H1 (cell line): Measurements from ENCODE around the gene CADM1. TPM values are rescaled to one million over a fixed set of nuclear protein-coding genes. Genes with fewer than 3 reads are reported as not detected.

Experiments used
- CTCF ChIA-PET: fragments of 300-600 bp; sonication (Branson Sonifier 250); formaldehyde crosslinking; loops from one replicate; lab custom pipeline; 2021; ENCODE audit not compliant: partially characterized antibody; lab: Charles Lee
- POLR2A ChIA-PET: fragments of 300-600 bp; sonication (Branson Sonifier 250); formaldehyde crosslinking; loops from one replicate; lab custom pipeline; 2021; ENCODE audit warnings: inconsistent platforms; ENCODE audit not compliant: partially characterized antibody; lab: Charles Lee
- DNase-seq, 2 experiments: peaks; one replicate each; pipeline versions ENCODE4 v3.0.0 to v3.0.0-alpha.2; 2010 to 2022; ENCODE audit warnings: low spot score in 2 of 2, low read depth in 1 of 2, mixed read lengths in 1 of 2
- FAIRE-seq: peaks from 2 replicates; lab custom pipeline; 2011; peaks lifted over from hg19 to GRCh38; lab: Jason Lieb, UNC
- H2AFZ ChIP-seq: 2 replicates; pipeline ENCODE4 v1.8.1; 2012; ENCODE audit warnings: low read length, inconsistent platforms
- H2AK5ac ChIP-seq: 2 replicates; pipeline ENCODE4 v1.6.1; 2013; ENCODE audit warnings: low read depth, low read length
- H2BK120ac ChIP-seq: replicated peaks from 2 replicates; pipeline ENCODE3; 2013; ENCODE audit warnings: low read depth, low read length, inconsistent platforms
- H2BK12ac ChIP-seq: 2 replicates; pipeline ENCODE4 v1.6.1; 2013; ENCODE audit warnings: low read depth, low read length
- H2BK15ac ChIP-seq: 2 replicates; pipeline ENCODE4 v1.6.1; 2013; ENCODE audit warnings: low read length
- H2BK20ac ChIP-seq: 2 replicates; pipeline ENCODE4 v1.6.1; 2013; ENCODE audit warnings: low read length
- H2BK5ac ChIP-seq: 2 replicates; pipeline ENCODE4 v1.6.1; 2013; ENCODE audit warnings: low read depth, low read length
- H3K14ac ChIP-seq: 2 replicates; pipeline ENCODE4 v1.6.1; 2013; ENCODE audit warnings: inconsistent platforms; ENCODE audit not compliant: insufficient read length
- H3K18ac ChIP-seq: 2 replicates; pipeline ENCODE4 v1.6.1; 2013; ENCODE audit warnings: low read length; ENCODE audit errors: extremely low read depth
- H3K23ac ChIP-seq: 2 replicates; pipeline ENCODE4 v1.6.1; 2013; ENCODE audit warnings: inconsistent platforms; ENCODE audit not compliant: insufficient read length
- H3K23me2 ChIP-seq: 2 replicates; pipeline ENCODE4 v1.6.1; 2013; ENCODE audit warnings: low read depth, low read length
- H3K27ac ChIP-seq: 2 replicates; pipeline ENCODE4 v1.6.1; 2011; ENCODE audit warnings: low read depth, low read length, inconsistent platforms
- H3K27me3 ChIP-seq, 4 experiments: replicated peaks in 1 of 4; 1 replicate in 1 of 4; 2 replicates in 3 of 4; pipeline versions ENCODE4 v1.6.1 to v1.8.1; 2011 to 2013; ENCODE audit warnings: low read length in 3 of 4, mild to moderate bottlenecking in 3 of 4, inconsistent platforms in 2 of 4, mixed read lengths in 2 of 4, moderate library complexity in 1 of 4; ENCODE audit not compliant: control insufficient read depth in 3 of 4, insufficient read depth in 3 of 4; ENCODE audit errors: extremely low read depth in 1 of 4
- H3K36me3 ChIP-seq, 4 experiments: 2 replicates each; pipeline versions ENCODE4 v1.6.1 to v1.8.1; 2011 to 2013; ENCODE audit warnings: mild to moderate bottlenecking in 4 of 4, low read length in 3 of 4, moderate library complexity in 2 of 4, control low read depth in 1 of 4, inconsistent platforms in 1 of 4; ENCODE audit not compliant: insufficient read depth in 4 of 4, control insufficient read depth in 2 of 4
- H3K4ac ChIP-seq: replicated peaks from 2 replicates; pipeline ENCODE3; 2013; ENCODE audit warnings: low read length, low read depth, mixed read lengths, inconsistent platforms; ENCODE audit not compliant: insufficient read length
- H3K4me1 ChIP-seq, 4 experiments: replicated peaks in 1 of 4; 1 replicate in 1 of 4; 2 replicates in 3 of 4; pipeline versions ENCODE4 v1.6.1 to v1.8.1; 2011 to 2013; ENCODE audit warnings: low read length in 3 of 4, inconsistent platforms in 2 of 4, mixed read lengths in 1 of 4; ENCODE audit not compliant: insufficient read depth in 4 of 4, control insufficient read depth in 3 of 4
- H3K4me2 ChIP-seq, 2 experiments: 2 replicates each; pipeline versions ENCODE4 v1.6.1 to v1.8.1; 2011 to 2013; ENCODE audit warnings: low read depth in 2 of 2, low read length in 2 of 2, control low read depth in 1 of 2, inconsistent platforms in 1 of 2, mild to moderate bottlenecking in 1 of 2; ENCODE audit not compliant: insufficient read depth in 1 of 2
- H3K4me3 ChIP-seq, 4 experiments: fragments of 200-600, 300-600 bp in 1 of 4; sonication (generic), shearing (Covaris generic), sonication (Bioruptor Twin) in 1 of 4; 2 replicates each; pipeline versions ENCODE4 v1.5.1 to v1.8.1; 2011 to 2016; ENCODE audit warnings: low read length in 4 of 4, low read depth in 3 of 4, control low read depth in 2 of 4, inconsistent platforms in 2 of 4, mild to moderate bottlenecking in 2 of 4, mixed read lengths in 1 of 4, moderate library complexity in 1 of 4; ENCODE audit not compliant: insufficient read depth in 2 of 4; ENCODE audit errors: extremely low read depth in 1 of 4
- H3K56ac ChIP-seq: replicated peaks from 2 replicates; pipeline ENCODE3; 2013; ENCODE audit warnings: low read depth, mild to moderate bottlenecking, mixed read lengths, low read length, inconsistent platforms; ENCODE audit not compliant: insufficient read length
- H3K79me1 ChIP-seq: 2 replicates; pipeline ENCODE4 v1.6.1; 2013; ENCODE audit warnings: low read depth, low read length, control low read depth
- H3K79me2 ChIP-seq, 2 experiments: 2 replicates each; pipeline versions ENCODE4 v1.6.1 to v1.8.1; 2012 to 2013; ENCODE audit warnings: low read length in 2 of 2, mild to moderate bottlenecking in 2 of 2, inconsistent platforms in 1 of 2; ENCODE audit not compliant: insufficient read depth in 2 of 2, control insufficient read depth in 1 of 2
- H3K9ac ChIP-seq, 4 experiments: replicated peaks in 1 of 4; 1 replicate in 1 of 4; 2 replicates in 3 of 4; pipeline versions ENCODE4 v1.6.1 to v1.8.1; 2011 to 2013; ENCODE audit warnings: low read depth in 3 of 4, low read length in 3 of 4, control low read depth in 2 of 4, mild to moderate bottlenecking in 2 of 4, moderate library complexity in 2 of 4, inconsistent platforms in 1 of 4; ENCODE audit errors: extremely low read depth in 1 of 4
- H3K9me3 ChIP-seq, 2 experiments: 2 replicates each; pipeline versions ENCODE4 v1.6.1 to v1.8.1; 2012 to 2013; ENCODE audit warnings: mild to moderate bottlenecking in 2 of 2, moderate library complexity in 2 of 2, control low read depth in 1 of 2, inconsistent platforms in 1 of 2, low read depth in 1 of 2, low read length in 1 of 2, mixed read lengths in 1 of 2; ENCODE audit not compliant: insufficient read depth in 2 of 2
- H4K20me1 ChIP-seq, 2 experiments: replicated peaks in 1 of 2; 2 replicates each; pipeline versions ENCODE3 to v1.8.1; 2011 to 2013; ENCODE audit warnings: inconsistent platforms in 2 of 2, low read length in 2 of 2, mild to moderate bottlenecking in 1 of 2; ENCODE audit not compliant: insufficient read depth in 2 of 2, control insufficient read depth in 1 of 2
- H4K5ac ChIP-seq: 2 replicates; pipeline ENCODE4 v1.6.1; 2013; ENCODE audit warnings: low read length, low read depth, mixed read lengths, inconsistent platforms; ENCODE audit not compliant: insufficient read length
- H4K8ac ChIP-seq: 2 replicates; pipeline ENCODE4 v1.8.0; 2013; ENCODE audit warnings: mild to moderate bottlenecking, moderate library complexity, low read length, inconsistent platforms; ENCODE audit not compliant: insufficient read depth; ENCODE audit errors: extremely low read depth
- H4K91ac ChIP-seq: replicated peaks from 2 replicates; pipeline ENCODE3; 2013; ENCODE audit warnings: low read length, mixed read lengths, inconsistent platforms; ENCODE audit not compliant: insufficient read length
- CEBPB ChIP-seq: IDR thresholded peaks from 2 replicates; pipeline ENCODE4 v1.6.1; 2012; ENCODE audit warnings: low read depth, low read length
- polyA plus RNA-seq, 7 experiments: library from polyadenylated mRNA; depleted of rRNA in 3 of 7; stranded (reverse) in 5 of 7; unstranded in 2 of 7; fragments of >200 nt in 5 of 7; fragments of 200-250 nt in 2 of 7; gene quantifications; 1 replicate in 5 of 7; 2 replicates in 1 of 7; 4 replicates in 1 of 7; pipeline versions ENCODE4 v1.2.1 to v1.2.3, GENCODE V29; 2011 to 2013; ENCODE audit warnings: missing spikeins in 2 of 7, mixed read lengths in 2 of 7
- total RNA-seq: library from RNA; stranded (reverse); fragmentation: NEBNext Ultra II Directional; extraction: Animal tissue kit (Norgen Biotek cat#: 25700); gene quantifications from 2 replicates; pipeline ENCODE4 v1.2.1, GENCODE V29; 2021

Gene CADM1
- total and polyA plus RNA-seq, 2 of the 8 experiments (the other 6 are each of a cell fraction or from before 2014, with no cell fraction given) = 8.3 to 25.3 TPM

DNA sequence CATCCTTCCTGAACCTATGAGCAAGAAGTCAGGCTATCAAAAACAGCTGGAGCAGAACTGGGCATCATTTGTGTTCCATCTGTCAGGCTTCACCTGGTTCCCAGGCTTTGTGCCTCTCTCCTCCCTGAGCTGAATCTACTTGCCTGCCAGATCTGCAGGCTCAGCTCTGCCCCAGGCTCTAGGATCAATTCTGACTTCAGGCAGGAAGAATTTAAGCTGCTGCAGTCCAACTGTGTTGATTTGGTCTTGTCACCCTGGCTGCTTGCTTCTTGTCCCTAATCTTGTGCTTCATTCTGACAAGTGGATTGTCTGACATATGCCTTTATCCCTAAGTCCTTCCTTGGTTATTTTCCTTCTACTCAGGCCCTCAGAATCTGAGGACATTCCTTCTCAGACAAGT lies 31.6 kb upstream of the CADM1 start:
- Histone ChIP-seq H2BK120ac (no peak overlapping the region), H4K20me1 (no peaks in the 10 kb centered on the region), H4K8ac (no peak overlapping the region), H3K36me3 (no peaks in the 10 kb centered on the region), H3K27me3 (no peaks in the 10 kb centered on the region; a peak in 1 of 7 replicates), H3K9ac (no peak overlapping the region), H3K4ac (no peak overlapping the region), H2BK12ac (no peak overlapping the region), H2BK5ac (no peak overlapping the region), H3K79me1 (no peaks in the 10 kb centered on the region), H4K5ac (no peak overlapping the region), H3K4me3 (no peak overlapping the region), H3K27ac (no peak overlapping the region; the same call in 1 of the 2 replicates), H3K4me2 (no peak overlapping the region), H2AK5ac (no peak overlapping the region), H3K4me1 (peaks cover 0 to 4% (median under 1%) of the 10 kb centered on the region in 4 experiments; a peak in 2 of 7 replicates), H2AFZ (no peak overlapping the region), H3K23ac (no peak overlapping the region), H3K9me3 (no peaks in the 10 kb centered on the region), H2BK20ac (no peak overlapping the region), H3K18ac (no peak overlapping the region), H3K56ac (no peak overlapping the region), H3K79me2 (no peaks in the 10 kb centered on the region), H3K23me2 (no peaks in the 10 kb centered on the region), H4K91ac (no peak overlapping the region), H3K14ac (no peak overlapping the region), H2BK15ac (no peak overlapping the region)
- CTCF ChIA-PET = interaction anchor here (0.8 to 1.1 kb wide), 3 partner anchors 11 to 144 kb away, joined by 3 to 4 read pairs (median 3); no protein-coding TSS in a partner anchor
- FAIRE-seq = no peak
- POLR2A ChIA-PET = interaction anchor here (1.4 kb wide), 1 partner anchor 13 kb away, joined by 3 read pairs; no protein-coding TSS in a partner anchor
- TF ChIP-seq CEBPB = no peak
- no peak for DNase-seq
